ENCODE data around the gene SPATA6.
A peak's percentile ranks its signal among the peaks of the same experiment; 100 is the strongest.
"Not testable (repeated sequence)": the region's sequence is repeated elsewhere in the genome, so short reads cannot be mapped to it uniquely, and the experiment has no call there.

SPATA6 gene

GRCh38 chr1:48435312-48436002 is 36.5 kb downstream of the SPATA6 start:
- H3K4me3 Mint-ChIP-seq, H3K27me3 Mint-ChIP-seq, H3K9me3 Mint-ChIP-seq, H3K27ac Mint-ChIP-seq, H3K4me1 Mint-ChIP-seq, DNase-seq: not testable (repeated sequence)
- peaks cover 4 to 15% of the 10 kb centered on the region in 2 donors for H3K36me3 Mint-ChIP-seq
- peak in 1 of 2 donors; percentile 59 for ATAC-seq (replicated peaks)

GRCh38 chr1:48430832-48431231 is 41.2 kb downstream of the SPATA6 start:
- Mint-ChIP-seq H3K27me3 (no peaks in the 10 kb centered on the region), H3K36me3 (peaks cover 1 to 2% of the 10 kb centered on the region in 2 donors), H3K27ac (no peak overlapping the region), H3K4me3 (no peak overlapping the region), H3K4me1 (no peaks in the 10 kb centered on the region), H3K9me3 (peaks cover 1 to 4% of the 10 kb centered on the region in 2 donors)
- DNase-seq (no peak), ATAC-seq (replicated peaks) (no peak)

GRCh38 chr1:48422009-48422408 is 50.0 kb downstream of the SPATA6 start:
- Mint-ChIP-seq H3K4me1 (no peaks in the 10 kb centered on the region), H3K36me3 (no peaks in the 10 kb centered on the region), H3K9me3 (no peaks in the 10 kb centered on the region), H3K4me3 (no peak overlapping the region), H3K27me3 (no peaks in the 10 kb centered on the region), H3K27ac (no peak overlapping the region)
- no peak for DNase-seq
- ATAC-seq (replicated peaks): no peak

- Mint-ChIP-seq H3K4me3 (no peak overlapping the region), H3K27me3 (peaks cover 0 to 4% of the 10 kb centered on the region in 2 donors), H3K36me3 (no peaks in the 10 kb centered on the region), H3K4me1 (no peaks in the 10 kb centered on the region), H3K27ac (no peak overlapping the region), H3K9me3 (no peaks in the 10 kb centered on the region)
- ATAC-seq (replicated peaks) (no peak), DNase-seq (no peak)
These were observed 53.3 kb downstream of the SPATA6 start for GRCh38 chr1:48418742-48419141.

- Mint-ChIP-seq H3K27ac (no peak overlapping the region), H3K4me3 (no peak overlapping the region), H3K36me3 (peaks cover 0 to 4% of the 10 kb centered on the region in 2 donors), H3K9me3 (no peaks in the 10 kb centered on the region), H3K27me3 (peaks cover 0 to 4% of the 10 kb centered on the region in 2 donors), H3K4me1 (no peaks in the 10 kb centered on the region)
- no peak for DNase-seq
- ATAC-seq (replicated peaks): no peak
These were observed 57.0 kb downstream of the SPATA6 start for GRCh38 chr1:48415050-48415449.

GRCh38 chr1:48414264-48414663 is 57.7 kb downstream of the SPATA6 start:
- peaks cover 0 to 4% of the 10 kb centered on the region in 2 donors for H3K36me3 Mint-ChIP-seq
- no peaks in the 10 kb centered on the region for H3K9me3 Mint-ChIP-seq
- H3K4me3 Mint-ChIP-seq: no peak overlapping the region
- no peaks in the 10 kb centered on the region for H3K4me1 Mint-ChIP-seq
- no peak overlapping the region for H3K27ac Mint-ChIP-seq
- ATAC-seq (replicated peaks) (no peak), DNase-seq (no peak)
- H3K27me3 Mint-ChIP-seq: peaks cover 0 to 4% of the 10 kb centered on the region in 2 donors

GRCh38 chr1:48405940-48406339 is 66.1 kb downstream of the SPATA6 start:
- Mint-ChIP-seq H3K36me3 (peaks cover 0 to 2% of the 10 kb centered on the region in 2 donors), H3K4me1 (no peaks in the 10 kb centered on the region), H3K9me3 (no peaks in the 10 kb centered on the region), H3K27ac (no peak overlapping the region), H3K4me3 (no peak overlapping the region), H3K27me3 (no peaks in the 10 kb centered on the region)
- no peak for ATAC-seq (replicated peaks)
- no peak for DNase-seq

- H3K27me3 Mint-ChIP-seq: no peaks in the 10 kb centered on the region
- no peak for ATAC-seq (replicated peaks)
- no peak for DNase-seq
- no peaks in the 10 kb centered on the region for H3K36me3 Mint-ChIP-seq
- no peak overlapping the region for H3K4me3 Mint-ChIP-seq
- H3K4me1 Mint-ChIP-seq: no peaks in the 10 kb centered on the region
- no peak overlapping the region for H3K27ac Mint-ChIP-seq
- H3K9me3 Mint-ChIP-seq: no peaks in the 10 kb centered on the region
These were observed 66.6 kb downstream of the SPATA6 start for GRCh38 chr1:48405400-48405799.

- Mint-ChIP-seq H3K27ac (no peak overlapping the region), H3K4me3 (no peak overlapping the region), H3K9me3 (no peaks in the 10 kb centered on the region), H3K36me3 (no peaks in the 10 kb centered on the region), H3K4me1 (no peaks in the 10 kb centered on the region), H3K27me3 (no peaks in the 10 kb centered on the region)
- DNase-seq (no peak), ATAC-seq (replicated peaks) (no peak)
These were observed 69.4 kb downstream of the SPATA6 start for GRCh38 chr1:48402599-48402998.

- H3K36me3 Mint-ChIP-seq: peaks cover 1 to 3% of the 10 kb centered on the region in 2 donors
- no peaks in the 10 kb centered on the region for H3K9me3 Mint-ChIP-seq
- no peaks in the 10 kb centered on the region for H3K27me3 Mint-ChIP-seq
- H3K4me3 Mint-ChIP-seq: no peak overlapping the region
- no peak overlapping the region for H3K27ac Mint-ChIP-seq
- ATAC-seq (replicated peaks) (no peak), DNase-seq (no peak)
- no peaks in the 10 kb centered on the region for H3K4me1 Mint-ChIP-seq
These were observed 75.8 kb downstream of the SPATA6 start for GRCh38 chr1:48396208-48396607.

- H3K27me3 Mint-ChIP-seq: no peaks in the 10 kb centered on the region
- DNase-seq (no peak), ATAC-seq (replicated peaks) (no peak)
- H3K4me3 Mint-ChIP-seq: no peak overlapping the region
- no peak overlapping the region for H3K27ac Mint-ChIP-seq
- H3K4me1 Mint-ChIP-seq: no peaks in the 10 kb centered on the region
- peaks cover 1 to 8% of the 10 kb centered on the region in 2 donors for H3K36me3 Mint-ChIP-seq
- no peaks in the 10 kb centered on the region for H3K9me3 Mint-ChIP-seq
These were observed 80.1 kb downstream of the SPATA6 start for GRCh38 chr1:48391926-48392325.

- H3K36me3 Mint-ChIP-seq: peaks cover 0 to 8% of the 10 kb centered on the region in 2 donors
- ATAC-seq (replicated peaks) (no peak), DNase-seq (no peak)
- H3K4me3 Mint-ChIP-seq: no peak overlapping the region
- H3K27me3 Mint-ChIP-seq: no peaks in the 10 kb centered on the region
- H3K4me1 Mint-ChIP-seq: no peaks in the 10 kb centered on the region
- H3K27ac Mint-ChIP-seq: no peak overlapping the region
- no peaks in the 10 kb centered on the region for H3K9me3 Mint-ChIP-seq
These were observed 84.6 kb downstream of the SPATA6 start for GRCh38 chr1:48387409-48387808.

- peaks cover 21 to 29% of the 10 kb centered on the region in 2 donors for H3K36me3 Mint-ChIP-seq
- no peak for ATAC-seq (replicated peaks)
- DNase-seq: no peak
- no peak overlapping the region for H3K4me3 Mint-ChIP-seq
- H3K9me3 Mint-ChIP-seq: peaks cover 24 to 43% of the 10 kb centered on the region in 2 donors
- H3K4me1 Mint-ChIP-seq: peaks cover 0 to 1% of the 10 kb centered on the region in 2 donors
- no peaks in the 10 kb centered on the region for H3K27me3 Mint-ChIP-seq
- no peak overlapping the region for H3K27ac Mint-ChIP-seq
These were observed 97.2 kb downstream of the SPATA6 start for GRCh38 chr1:48374785-48375184.

GRCh38 chr1:48371598-48371997 is 100.4 kb downstream of the SPATA6 start:
- Mint-ChIP-seq H3K27ac (no peak overlapping the region), H3K27me3 (peaks cover 0 to 3% of the 10 kb centered on the region in 2 donors), H3K4me3 (no peak overlapping the region), H3K4me1 (peaks cover 0 to 1% of the 10 kb centered on the region in 2 donors), H3K9me3 (peaks cover 25 to 34% of the 10 kb centered on the region in 2 donors), H3K36me3 (peaks cover 11 to 18% of the 10 kb centered on the region in 2 donors)
- DNase-seq (no peak), ATAC-seq (replicated peaks) (no peak)

GRCh38 chr1:48362901-48363300 is 109.1 kb downstream of the SPATA6 start:
- ATAC-seq (replicated peaks): no peak
- no peaks in the 10 kb centered on the region for H3K36me3 Mint-ChIP-seq
- H3K9me3 Mint-ChIP-seq: peaks cover 6 to 7% of the 10 kb centered on the region in 2 donors
- H3K27me3 Mint-ChIP-seq: peaks cover 0 to 4% of the 10 kb centered on the region in 2 donors
- H3K4me1 Mint-ChIP-seq: no peaks in the 10 kb centered on the region
- no peak overlapping the region for H3K4me3 Mint-ChIP-seq
- DNase-seq: no peak
- H3K27ac Mint-ChIP-seq: no peak overlapping the region
